CD4-positive, alpha-beta T cell treated with Interleukin-10 for 1 hour (primary cell): Measurements from ENCODE around the gene GRIN1.

Source experiments
- DNase-seq: peaks from one replicate; pipeline ENCODE4 v3.0.0-alpha.2; 2020

GRIN1 gene

GRCh38 chr9:137148661-137149060 lies 9.7 kb downstream of the GRIN1 start:
- DNase-seq: no peak

GRCh38 chr9:137149363-137149762 lies 10.4 kb downstream of the GRIN1 start:
- DNase-seq: no peak

GRCh38 chr9:137149942-137150616 lies 11.1 kb downstream of the GRIN1 start:
- peak; percentile 23 for DNase-seq

GRCh38 chr9:137150617-137151457 lies 11.9 kb downstream of the GRIN1 start:
- DNase-seq: peak; percentile 56

- DNase-seq: no peak
Observed at GRCh38 chr9:137152844-137153405, 14.0 kb downstream of the GRIN1 start.

GRCh38 chr9:137156567-137157375 lies 17.8 kb downstream of the GRIN1 start:
- DNase-seq: peak; percentile 58

GRCh38 chr9:137157618-137158415 lies 18.9 kb downstream of the GRIN1 start:
- no peak for DNase-seq

GRCh38 chr9:137158625-137159024 lies 19.7 kb downstream of the GRIN1 start:
- no peak for DNase-seq

GRCh38 chr9:137159105-137160053 lies 20.4 kb downstream of the GRIN1 start:
- DNase-seq: no peak

- no peak for DNase-seq
Observed at GRCh38 chr9:137160054-137160425, 21.1 kb downstream of the GRIN1 start.

GRCh38 chr9:137160716-137161557 lies 22.0 kb downstream of the GRIN1 start:
- DNase-seq: no peak

GRCh38 chr9:137161558-137162486 lies 22.9 kb downstream of the GRIN1 start:
- no peak for DNase-seq

GRCh38 chr9:137162505-137163364 lies 23.8 kb downstream of the GRIN1 start:
- DNase-seq: no peak

GRCh38 chr9:137163365-137163715 lies 24.4 kb downstream of the GRIN1 start:
- DNase-seq: no peak

GRCh38 chr9:137163805-137164204 lies 24.9 kb downstream of the GRIN1 start:
- no peak for DNase-seq

- DNase-seq: no peak
Observed at GRCh38 chr9:137164370-137165249, 25.7 kb downstream of the GRIN1 start.

GRCh38 chr9:137165250-137165836 lies 26.4 kb downstream of the GRIN1 start:
- no peak for DNase-seq
